ENCODE data around the gene NDUFS2.

Gene NDUFS2

DNA sequence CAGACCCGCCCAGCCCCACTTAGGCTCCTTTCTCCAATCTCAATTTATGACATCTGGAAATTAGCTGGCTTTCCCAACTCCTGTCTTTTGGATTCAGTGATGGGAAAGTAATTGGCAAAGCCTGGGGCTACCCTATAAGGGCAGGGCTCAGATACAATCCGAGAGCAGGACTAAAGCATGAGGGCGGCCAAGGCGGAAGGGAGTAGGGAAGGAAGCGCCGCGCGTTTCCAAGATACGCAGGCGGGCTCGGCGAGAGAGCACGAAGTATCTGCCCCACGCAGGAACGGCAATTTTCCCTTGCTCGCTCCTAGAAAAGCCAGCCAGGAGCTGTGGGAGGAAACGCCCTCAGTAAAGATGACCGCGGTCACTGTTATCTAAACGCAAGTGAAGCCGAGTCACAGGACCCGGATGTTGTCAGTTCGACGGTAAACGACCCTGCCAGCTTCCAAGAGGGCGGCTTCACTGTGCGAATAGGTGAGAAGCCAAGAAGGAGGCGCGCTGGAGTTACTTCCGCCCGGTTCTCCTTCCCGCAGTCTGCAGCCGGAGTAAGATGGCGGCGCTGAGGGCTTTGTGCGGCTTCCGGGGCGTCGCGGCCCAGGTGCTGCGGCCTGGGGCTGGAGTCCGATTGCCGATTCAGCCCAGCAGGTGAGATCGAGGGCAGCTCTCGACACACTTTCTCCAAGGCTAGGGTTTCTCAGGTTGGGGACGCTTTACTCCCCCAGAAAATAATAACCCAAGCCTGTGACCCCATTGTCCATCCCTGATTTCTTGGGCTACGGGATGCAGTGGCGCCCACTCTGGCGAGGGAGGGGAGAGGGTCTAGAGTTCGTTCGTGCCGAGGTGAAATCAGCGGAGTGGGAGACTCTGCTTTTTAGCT, at the start of gene NDUFS2:
NDUFS2 (plus strand) TSS at position 532 of the 877 bp plus-strand sequence; CDS start at position 551, 19 bp downstream.
- peak; percentile 94 for DNase-seq (ENCODE audit: low read depth, low spot score)

DNA sequence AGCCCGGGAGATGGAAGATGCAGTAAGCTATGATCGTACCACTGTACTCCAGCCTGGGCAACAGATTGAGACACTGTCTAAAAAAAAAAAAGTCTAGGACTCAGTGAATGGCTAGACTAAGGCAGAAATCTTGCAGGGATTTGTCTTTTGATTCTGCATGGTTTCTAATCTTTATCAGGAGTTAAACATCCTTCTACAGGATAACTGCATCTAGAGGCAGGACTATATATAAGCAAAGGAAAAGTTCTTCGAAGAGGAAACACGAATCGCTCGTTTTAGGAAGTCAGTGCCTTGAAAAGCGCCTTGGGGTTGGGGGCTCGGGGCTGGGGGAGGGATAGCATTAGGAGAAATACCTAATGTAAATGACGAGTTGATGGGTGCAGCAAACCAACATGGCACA, 49.0 kb upstream of the NDUFS2 start:
- no peak for DNase-seq (ENCODE audit: low read depth, low spot score)

DNA sequence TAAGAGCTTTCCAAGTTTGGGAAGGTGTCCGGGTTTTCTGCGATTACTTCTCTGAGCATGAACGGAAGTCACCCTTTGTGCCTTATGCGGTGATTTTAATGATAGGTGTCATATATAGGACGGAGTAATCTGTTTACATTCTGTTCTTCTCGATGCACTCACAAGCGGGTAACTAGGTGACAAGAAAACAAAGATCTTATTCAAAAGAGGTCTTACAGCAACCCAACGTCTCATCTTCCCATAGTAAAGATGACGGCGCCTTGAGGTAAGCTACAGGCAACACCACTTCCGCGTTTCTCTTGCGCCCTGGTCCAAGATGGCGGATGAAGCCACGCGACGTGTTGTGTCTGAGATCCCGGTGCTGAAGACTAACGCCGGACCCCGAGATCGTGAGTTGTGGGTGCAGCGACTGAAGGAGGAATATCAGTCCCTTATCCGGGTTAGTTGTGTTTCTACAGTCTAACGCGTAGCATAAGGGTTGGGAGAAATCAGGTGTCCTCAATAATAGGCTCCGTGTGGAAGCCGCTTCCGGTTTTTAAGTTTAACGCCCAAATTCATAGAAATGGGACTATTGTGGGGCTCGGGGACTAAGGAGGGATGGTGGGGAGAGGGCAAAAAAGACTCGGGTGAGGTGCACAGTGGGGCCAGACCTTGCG, 48.4 kb upstream of the NDUFS2 start, which contains the start of gene UFC1:
UFC1 (plus strand) TSS at position 297 of the 656 bp plus-strand sequence; CDS start at position 317, 20 bp downstream.
- peak; percentile 63 for DNase-seq (ENCODE audit: low read depth, low spot score)

DNA sequence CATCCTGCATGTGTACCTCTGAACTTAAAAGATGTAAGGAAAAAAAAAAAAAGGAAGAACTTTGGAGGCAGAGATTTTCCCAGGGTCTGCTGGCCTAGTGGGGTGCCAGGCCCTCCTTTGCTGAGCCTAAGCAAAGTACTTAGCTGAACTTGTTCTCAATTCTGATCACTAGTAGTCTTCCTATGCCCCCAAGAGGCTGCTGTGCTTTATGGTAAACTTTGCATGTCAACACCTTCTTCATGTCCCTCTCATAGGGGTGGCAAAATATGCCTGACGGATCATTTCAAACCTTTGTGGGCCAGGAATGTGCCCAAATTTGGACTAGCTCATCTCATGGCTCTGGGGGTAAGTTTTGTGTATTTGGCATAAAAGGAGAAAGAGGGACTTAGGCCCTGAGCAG, 44.3 kb upstream of the NDUFS2 start:
- no peak for DNase-seq (ENCODE audit: low read depth, low spot score)

DNA sequence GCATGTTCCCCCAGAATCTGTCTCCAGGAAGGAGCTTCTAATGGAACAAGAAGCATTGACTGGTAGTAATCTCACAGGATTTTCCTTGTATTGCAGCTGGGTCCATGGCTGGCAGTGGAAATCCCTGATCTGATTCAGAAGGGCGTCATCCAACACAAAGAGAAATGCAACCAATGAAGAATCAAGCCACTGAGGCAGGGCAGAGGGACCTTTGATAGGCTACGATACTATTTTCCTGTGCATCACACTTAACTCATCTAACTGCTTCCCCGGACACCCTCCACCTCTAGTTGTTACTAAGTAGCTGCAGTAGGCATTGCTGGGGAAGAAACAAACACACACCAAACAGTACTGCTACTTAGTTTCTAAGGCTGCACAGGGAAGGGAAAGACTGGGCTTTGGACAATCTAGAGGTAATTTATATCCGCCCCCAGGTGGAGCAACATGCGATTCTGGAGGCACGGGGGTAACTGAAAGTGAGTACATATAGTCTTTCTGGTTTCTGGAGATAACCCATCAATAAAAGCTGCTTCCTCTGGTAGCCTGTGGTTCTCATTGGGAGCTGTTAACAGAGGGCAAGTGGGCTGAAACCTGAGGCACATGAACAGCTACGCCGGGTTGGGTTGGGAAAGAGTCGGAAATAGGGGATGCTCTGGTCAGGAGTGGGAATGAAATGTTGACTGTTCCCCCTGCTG, 43.7 kb upstream of the NDUFS2 start:
- no peak for DNase-seq (ENCODE audit: low read depth, low spot score)

DNA sequence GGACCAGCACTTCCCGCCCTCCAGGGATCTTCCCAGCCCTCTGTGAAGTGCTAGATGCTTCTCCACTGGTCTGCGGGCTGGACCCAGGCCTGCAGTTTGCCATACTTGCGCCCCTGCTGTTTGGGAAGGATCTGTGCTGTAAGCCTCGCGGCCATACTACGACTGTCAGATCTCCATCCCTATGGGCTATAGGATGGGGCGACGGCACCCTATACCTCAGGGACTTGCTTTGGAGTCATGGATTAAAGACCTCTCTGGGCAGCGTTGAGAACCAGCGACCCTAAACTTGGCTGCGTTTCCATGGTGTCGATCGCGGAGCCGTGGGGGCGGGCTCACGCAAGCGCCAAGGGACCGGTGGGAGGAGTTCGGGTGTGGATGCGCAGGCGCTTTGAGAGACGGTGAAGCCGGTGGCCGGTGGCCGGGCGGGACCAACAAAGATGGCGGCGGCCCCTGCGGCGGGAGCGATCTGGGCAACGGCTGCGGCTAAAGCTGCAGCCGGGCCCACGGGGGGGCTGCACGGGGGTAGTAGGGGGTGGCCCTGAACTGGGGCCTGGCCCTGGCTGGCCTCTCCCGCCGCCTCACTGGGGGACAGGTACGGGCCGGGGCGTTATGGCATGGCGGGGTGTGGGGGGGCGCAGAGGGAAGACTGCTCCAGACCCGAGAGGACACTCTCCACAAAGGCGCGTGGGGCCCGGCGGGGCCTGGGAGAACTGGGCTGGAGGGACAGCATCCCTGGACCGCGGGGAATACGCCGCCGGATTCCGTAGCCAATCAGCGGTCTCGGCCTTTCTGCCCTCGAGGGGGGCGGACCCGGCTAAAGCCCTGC, 42.9 kb upstream of the NDUFS2 start, which contains the start of gene USP21:
USP21 (plus strand) TSS at position 414 of the 826 bp plus-strand sequence. CDS start 1,141 bp downstream, outside the sequence.
- DNase-seq (ENCODE audit: low read depth, low spot score) = peak; percentile 88

DNA sequence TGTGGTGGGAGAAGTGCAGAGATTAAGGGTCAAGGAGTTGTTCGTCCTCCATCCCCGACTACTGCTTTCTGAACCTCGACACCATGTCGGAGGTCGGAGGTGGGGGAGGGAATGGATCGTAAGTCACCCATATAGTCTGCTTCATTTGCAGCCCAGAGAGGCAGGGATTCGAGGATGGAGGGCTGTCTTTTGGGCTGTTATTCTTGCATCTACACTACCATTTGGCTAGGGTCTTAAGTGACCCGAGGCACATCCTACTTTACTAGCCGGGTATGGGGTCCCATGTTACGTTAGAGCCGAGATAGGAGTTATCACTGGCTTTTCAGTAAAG, 42.3 kb upstream of the NDUFS2 start:
- DNase-seq (ENCODE audit: low read depth, low spot score) = no peak

DNA sequence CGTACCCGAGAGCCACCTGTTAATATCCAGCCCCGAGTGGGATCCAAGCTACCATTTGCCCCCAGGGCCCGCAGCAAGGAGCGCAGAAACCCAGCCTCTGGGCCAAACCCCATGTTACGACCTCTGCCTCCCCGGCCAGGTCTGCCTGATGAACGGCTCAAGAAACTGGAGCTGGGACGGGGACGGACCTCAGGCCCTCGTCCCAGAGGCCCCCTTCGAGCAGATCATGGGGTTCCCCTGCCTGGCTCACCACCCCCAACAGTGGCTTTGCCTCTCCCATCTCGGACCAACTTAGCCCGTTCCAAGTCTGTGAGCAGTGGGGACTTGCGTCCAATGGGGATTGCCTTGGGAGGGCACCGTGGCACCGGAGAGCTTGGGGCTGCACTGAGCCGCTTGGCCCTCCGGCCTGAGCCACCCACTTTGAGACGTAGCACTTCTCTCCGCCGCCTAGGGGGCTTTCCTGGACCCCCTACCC, 41.5 kb upstream of the NDUFS2 start:
- DNase-seq (ENCODE audit: low read depth, low spot score) = no peak

DNA sequence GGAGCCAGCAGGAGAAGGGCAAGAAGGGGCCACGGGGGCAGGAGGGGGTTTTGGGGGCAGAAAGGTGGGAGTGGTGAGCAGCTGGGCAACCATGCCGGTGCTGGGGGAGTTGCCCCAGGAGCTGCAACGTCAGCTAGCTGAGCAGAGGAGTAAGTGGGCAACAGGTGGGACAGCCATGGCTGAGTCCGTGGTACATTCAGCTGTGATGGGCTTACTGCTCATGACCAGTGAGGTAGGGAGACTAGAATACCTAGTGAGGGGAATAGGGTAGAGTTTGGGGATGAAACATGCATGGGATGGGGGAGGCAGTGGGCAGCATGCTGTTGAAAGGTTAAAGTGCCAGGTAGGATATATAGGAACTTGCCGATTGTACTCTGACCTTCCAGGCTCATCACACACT, 40.5 kb upstream of the NDUFS2 start:
- no peak for DNase-seq (ENCODE audit: low read depth, low spot score)

DNA sequence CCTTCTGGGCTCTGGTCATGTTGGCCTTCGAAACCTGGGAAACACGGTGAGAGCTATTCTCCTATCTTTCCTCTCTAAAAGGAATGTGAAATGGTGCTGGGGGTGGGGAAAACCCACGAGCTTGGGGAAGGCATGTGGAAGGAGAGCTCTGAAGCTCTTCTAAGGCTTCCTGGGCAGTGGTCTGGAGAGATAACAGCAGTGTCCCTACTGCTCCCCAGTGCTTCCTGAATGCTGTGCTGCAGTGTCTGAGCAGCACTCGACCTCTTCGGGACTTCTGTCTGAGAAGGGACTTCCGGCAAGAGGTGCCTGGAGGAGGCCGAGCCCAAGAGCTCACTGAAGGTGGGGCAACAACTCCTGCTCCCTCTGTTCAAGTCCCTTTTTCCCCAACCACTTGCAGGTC, 40.1 kb upstream of the NDUFS2 start:
- no peak for DNase-seq (ENCODE audit: low read depth, low spot score)

DNA sequence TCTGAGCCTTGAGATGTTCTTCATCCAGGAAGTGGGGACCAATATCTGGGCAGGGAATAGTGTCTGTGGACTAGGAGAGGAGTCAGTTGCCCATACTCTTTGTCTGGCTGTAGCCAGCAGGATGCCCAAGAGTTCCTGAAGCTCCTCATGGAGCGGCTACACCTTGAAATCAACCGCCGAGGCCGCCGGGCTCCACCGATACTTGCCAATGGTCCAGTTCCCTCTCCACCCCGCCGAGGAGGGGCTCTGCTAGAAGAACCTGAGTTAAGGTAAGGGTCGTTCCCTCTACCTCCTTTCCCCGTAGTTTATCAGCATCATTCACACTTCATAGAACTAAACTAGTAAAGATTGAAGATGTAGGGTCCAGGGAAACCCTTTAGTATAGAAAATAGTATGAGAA, 39.4 kb upstream of the NDUFS2 start:
- no peak for DNase-seq (ENCODE audit: low read depth, low spot score)

DNA sequence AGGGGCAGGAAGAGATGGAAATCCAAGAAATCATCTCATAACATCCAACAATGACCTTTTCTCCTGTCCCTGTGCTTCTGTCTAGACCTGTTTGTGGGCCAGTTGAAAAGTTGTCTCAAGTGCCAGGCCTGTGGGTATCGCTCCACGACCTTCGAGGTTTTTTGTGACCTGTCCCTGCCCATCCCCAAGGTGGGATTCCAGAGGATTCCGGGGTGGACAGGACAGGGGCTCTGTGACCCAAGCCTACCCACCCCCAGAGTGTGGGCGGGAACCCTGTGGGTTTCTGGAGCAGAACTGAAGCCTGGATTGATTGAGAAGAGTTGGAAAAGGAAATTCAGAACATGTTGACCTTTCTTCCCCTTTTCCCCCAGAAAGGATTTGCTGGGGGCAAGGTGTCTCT, 38.4 kb upstream of the NDUFS2 start:
- no peak for DNase-seq (ENCODE audit: low read depth, low spot score)

DNA sequence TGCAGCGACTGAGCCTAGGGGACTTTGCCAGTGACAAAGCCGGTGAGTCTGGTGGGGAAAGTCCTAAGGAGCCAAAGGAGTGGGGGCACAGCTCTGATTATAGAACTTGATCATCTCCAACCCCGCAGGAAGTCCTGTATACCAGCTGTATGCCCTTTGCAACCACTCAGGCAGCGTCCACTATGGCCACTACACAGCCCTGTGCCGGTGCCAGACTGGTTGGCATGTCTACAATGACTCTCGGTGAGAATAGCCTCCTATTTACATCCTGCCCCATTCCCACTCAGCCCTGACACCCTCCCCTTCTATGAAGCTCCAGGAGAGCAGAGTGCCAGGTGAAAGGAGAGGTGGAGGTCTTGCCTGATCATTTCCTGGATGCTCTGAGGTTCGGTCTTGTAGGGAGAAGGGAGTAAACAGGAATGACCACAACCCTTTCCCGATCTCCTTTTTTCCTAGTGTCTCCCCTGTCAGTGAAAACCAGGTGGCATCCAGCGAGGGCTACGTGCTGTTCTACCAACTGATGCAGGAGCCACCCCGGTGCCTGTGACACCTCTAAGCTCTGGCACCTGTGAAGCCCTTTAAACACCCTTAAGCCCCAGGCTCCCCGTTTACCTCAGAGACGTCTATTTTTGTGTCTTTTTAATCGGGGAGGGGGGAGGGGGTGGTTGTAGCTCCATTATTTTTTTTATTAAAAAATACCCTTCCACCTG, 37.1 kb upstream of the NDUFS2 start:
- no peak for DNase-seq (ENCODE audit: low read depth, low spot score)

DNA sequence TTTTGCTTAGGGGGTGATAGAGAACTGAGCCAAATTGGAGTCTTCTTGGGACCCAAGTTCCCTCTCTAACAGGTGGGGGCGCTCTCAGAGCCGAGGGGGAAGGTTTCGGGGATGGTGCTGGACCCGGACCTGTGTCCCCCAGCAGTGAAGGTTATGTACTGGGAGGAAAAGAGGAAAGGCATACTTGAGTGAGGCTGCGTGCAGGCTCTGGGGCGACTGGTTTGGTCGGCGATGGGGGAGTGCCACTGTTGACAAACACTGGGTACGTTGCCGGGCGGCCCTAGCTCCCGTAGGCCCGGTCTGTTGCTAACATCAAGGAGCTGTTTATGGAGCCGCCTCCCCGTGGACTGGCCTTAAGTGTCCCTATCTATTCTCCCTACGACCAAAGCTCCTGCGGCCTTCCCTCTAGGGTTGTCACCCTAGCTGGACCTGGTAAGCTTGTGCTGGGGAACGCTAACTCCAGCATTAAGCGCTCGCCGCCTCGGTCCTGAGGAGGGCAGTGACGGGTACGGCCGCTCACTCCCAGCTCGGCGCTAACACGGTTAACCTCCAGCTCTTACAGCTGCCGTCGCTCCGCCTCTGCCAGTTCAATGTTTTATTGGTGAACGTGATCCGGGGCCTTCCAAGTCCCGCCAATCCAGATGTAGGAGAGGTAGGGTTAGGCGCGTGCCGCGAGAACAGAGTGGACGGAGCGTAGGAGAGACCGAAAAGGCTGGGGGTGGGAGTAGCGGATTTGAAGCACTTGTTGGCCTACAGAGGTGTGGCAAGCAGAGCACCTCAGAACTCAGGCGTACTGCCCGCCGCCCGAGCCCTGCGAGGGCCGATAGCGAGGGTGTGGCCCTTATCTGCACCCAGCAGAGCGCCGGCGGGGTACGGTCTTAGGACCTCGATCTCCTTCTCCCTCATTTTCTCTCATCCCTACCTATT, 36.2 kb upstream of the NDUFS2 start, which contains the start of gene PPOX:
PPOX (plus strand) TSS at position 685 of the 927 bp plus-strand sequence. CDS start 422 bp downstream, outside the sequence.
- peak; percentile 87 for DNase-seq (ENCODE audit: low read depth, low spot score)

DNA sequence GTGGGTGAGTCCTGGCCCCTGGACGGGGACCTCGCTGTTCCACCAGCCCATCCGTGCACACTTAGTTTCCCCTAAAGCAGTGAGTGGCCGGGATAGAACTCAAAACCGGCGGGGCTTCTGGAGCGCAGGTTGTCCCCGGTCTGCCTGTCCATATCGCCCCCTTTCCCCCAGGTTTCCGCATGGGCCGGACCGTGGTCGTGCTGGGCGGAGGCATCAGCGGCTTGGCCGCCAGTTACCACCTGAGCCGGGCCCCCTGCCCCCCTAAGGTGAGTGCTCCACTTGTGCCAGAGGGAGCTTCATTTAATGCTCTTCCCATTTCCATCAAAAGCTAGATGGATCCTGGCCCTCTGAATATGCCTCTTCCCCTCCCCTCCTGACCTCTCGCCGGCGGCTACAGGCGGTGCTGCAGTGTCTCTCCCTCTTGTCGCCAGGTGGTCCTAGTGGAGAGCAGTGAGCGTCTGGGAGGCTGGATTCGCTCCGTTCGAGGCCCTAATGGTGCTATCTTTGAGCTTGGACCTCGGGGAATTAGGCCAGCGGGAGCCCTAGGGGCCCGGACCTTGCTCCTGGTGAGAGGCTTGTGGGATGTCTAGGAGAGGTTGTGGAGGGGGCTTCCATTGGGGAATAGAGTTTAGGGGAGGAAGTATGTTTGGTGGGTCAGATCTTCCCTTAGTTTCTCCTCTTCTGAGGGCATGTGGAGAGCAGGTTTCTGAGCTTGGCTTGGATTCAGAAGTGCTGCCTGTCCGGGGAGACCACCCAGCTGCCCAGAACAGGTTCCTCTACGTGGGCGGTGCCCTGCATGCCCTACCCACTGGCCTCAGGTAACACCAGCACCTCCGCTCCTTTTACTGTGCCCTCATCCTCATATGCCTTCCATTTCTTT, 35.3 kb upstream of the NDUFS2 start:
- no peak for DNase-seq (ENCODE audit: low read depth, low spot score)

DNA sequence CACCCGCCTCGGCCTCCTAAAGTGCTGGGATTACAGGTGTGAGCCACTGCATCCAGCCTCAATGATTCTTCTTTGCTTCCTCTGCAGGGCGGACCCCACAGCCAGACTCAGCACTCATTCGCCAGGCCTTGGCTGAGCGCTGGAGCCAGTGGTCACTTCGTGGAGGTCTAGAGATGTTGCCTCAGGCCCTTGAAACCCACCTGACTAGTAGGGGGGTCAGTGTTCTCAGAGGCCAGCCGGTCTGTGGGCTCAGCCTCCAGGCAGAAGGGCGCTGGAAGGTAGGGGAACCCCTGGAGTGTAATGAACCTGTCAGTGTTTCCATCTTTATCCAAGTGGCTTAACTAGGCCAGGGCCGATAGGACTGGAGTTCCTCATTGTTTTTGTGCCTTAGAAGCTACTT, 33.3 kb upstream of the NDUFS2 start:
- no peak for DNase-seq (ENCODE audit: low read depth, low spot score)

DNA sequence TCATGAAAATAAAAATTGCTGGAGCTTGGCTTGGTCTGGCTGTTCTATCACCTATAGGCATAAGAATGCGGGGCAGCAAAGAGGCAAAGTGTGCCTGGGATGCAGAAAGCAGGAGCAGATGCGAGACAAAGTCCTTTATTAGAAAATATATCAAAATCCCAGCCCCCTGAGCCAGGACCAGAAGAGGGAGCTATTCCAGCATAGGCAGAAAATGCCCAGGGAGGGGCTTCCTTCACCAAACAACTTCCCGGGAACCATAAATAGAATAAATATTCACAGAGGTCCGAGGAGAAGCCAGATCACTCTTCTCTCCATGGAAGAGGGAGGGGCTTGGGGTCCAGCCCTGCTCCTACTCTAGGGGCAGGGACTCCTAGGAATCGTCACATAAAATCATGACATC, 31.0 kb upstream of the NDUFS2 start:
- DNase-seq (ENCODE audit: low read depth, low spot score) = no peak

DNA sequence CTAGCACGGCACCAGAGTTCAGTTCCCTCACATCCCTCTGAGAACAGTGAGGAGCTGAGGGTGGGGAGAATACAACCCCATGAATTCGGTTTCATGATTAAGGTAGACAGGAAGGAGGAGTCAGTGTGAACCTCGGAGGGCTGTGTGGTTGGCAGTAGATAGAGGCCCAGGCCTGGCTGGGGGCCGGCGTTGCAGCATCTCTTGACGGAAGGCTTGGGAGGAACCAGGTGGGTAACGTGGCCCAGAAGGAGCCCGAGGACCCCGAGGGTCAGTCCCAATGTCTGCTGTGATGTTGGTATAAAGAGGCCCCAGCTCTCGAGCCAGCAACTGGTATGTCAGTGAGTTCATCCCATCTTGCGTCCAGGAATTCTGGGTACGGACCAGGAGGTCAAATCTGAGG, 30.5 kb upstream of the NDUFS2 start:
- DNase-seq (ENCODE audit: low read depth, low spot score) = no peak

Measured in activated CD4-positive, CD25-positive, alpha-beta regulatory T cell treated with anti-CD3 and anti-CD28 coated beads, Interleukin-2, amount 50 U/mL, for 16 hours (primary cell).